ENCODE measurements around the gene CNTN4. TPM values are rescaled to one million over a fixed set of nuclear protein-coding genes. Genes with fewer than 3 reads are reported as not detected.

The CNTN4 gene
- total RNA-seq, 1 experiment from 2014 or later, result 5.7 TPM

- no peak for TF ChIP-seq EZH2 (IDR thresholded peaks at IDR 0.05; ENCODE audit: borderline replicate concordance, low read depth, low read length, poor library complexity, severe bottlenecking)
- intact Hi-C loops (cut with micrococcal nuclease; ENCODE audit: unreplicated experiment), result no loop called here
- CTCF ChIA-PET, result no interaction called here
These were observed 262.1 kb downstream of the CNTN4 start for GRCh38 chr3:2360815-2361214.

GRCh38 chr3:2362122-2362521 lies 263.5 kb downstream of the CNTN4 start:
- Histone ChIP-seq H3K27ac (ENCODE audit: low read depth, low read length, poor library complexity, severe bottlenecking) (no peak overlapping the region), H3K27me3 (replicated peaks; ENCODE audit: insufficient read depth, low read depth, low read length, poor library complexity) (no peaks in the 10 kb centered on the region), H3K36me3 (ENCODE audit: insufficient read depth, low read length, poor library complexity, severe bottlenecking) (no peaks in the 10 kb centered on the region), H3K4me3 (ENCODE audit: low read depth, low read length, poor library complexity, severe bottlenecking) (no peak overlapping the region), H3K4me1 (ENCODE audit: insufficient read depth, low read length, poor library complexity, severe bottlenecking) (no peaks in the 10 kb centered on the region), H3K9me3 (ENCODE audit: low read depth, low read length, poor library complexity, severe bottlenecking) (no peaks in the 10 kb centered on the region)
- POLR2A ChIA-PET (ENCODE audit: low non-redundant PET), result interaction anchor here (0.6 kb wide), 1 partner anchor 9 kb away, joined by 3 read pairs; no protein-coding TSS in a partner anchor
- CTCF ChIA-PET, result no interaction called here
- TF ChIP-seq EZH2 (IDR thresholded peaks at IDR 0.05; ENCODE audit: borderline replicate concordance, low read depth, low read length, poor library complexity, severe bottlenecking) (no peak), CTCF (conservative IDR thresholded peaks at IDR 0.05; ENCODE audit: low read depth, low read length) (no peak)
- intact Hi-C loops (cut with micrococcal nuclease; ENCODE audit: unreplicated experiment), result no loop called here
- no peak for DNase-seq (ENCODE audit: low spot score)
- BruUV-seq (replicated peaks), result no TSS peak

More at GRCh38 chr3:2360815-2361214, 262.1 kb downstream of the CNTN4 start:
- Histone ChIP-seq H3K4me1 (ENCODE audit: insufficient read depth, low read length, poor library complexity, severe bottlenecking) (peaks cover under 1% of the 10 kb centered on the region), H3K36me3 (ENCODE audit: insufficient read depth, low read length, poor library complexity, severe bottlenecking) (no peaks in the 10 kb centered on the region), H3K27ac (ENCODE audit: low read depth, low read length, poor library complexity, severe bottlenecking) (no peak overlapping the region), H3K9me3 (ENCODE audit: low read depth, low read length, poor library complexity, severe bottlenecking) (no peaks in the 10 kb centered on the region), H3K4me3 (ENCODE audit: low read depth, low read length, poor library complexity, severe bottlenecking) (no peak overlapping the region), H3K27me3 (replicated peaks; ENCODE audit: insufficient read depth, low read depth, low read length, poor library complexity) (no peaks in the 10 kb centered on the region)
- no TSS peak for BruUV-seq (replicated peaks)
- POLR2A ChIA-PET (ENCODE audit: low non-redundant PET), result no interaction called here
- no peak for DNase-seq (ENCODE audit: low spot score)

- intact Hi-C loops (cut with micrococcal nuclease; ENCODE audit: unreplicated experiment), result no loop called here
- H3K9me3 ChIP-seq (ENCODE audit: low read depth, low read length, poor library complexity, severe bottlenecking), result no peaks in the 10 kb centered on the region
- BruUV-seq (replicated peaks), result no TSS peak
- H3K4me1 ChIP-seq (ENCODE audit: insufficient read depth, low read length, poor library complexity, severe bottlenecking), result no peaks in the 10 kb centered on the region
- no peak overlapping the region for H3K4me3 ChIP-seq (ENCODE audit: low read depth, low read length, poor library complexity, severe bottlenecking)
- CTCF ChIA-PET, result no interaction called here
- POLR2A ChIA-PET (ENCODE audit: low non-redundant PET), result no interaction called here
- H3K27me3 ChIP-seq (replicated peaks; ENCODE audit: insufficient read depth, low read depth, low read length, poor library complexity), result no peaks in the 10 kb centered on the region
- TF ChIP-seq CTCF (conservative IDR thresholded peaks at IDR 0.05; ENCODE audit: low read depth, low read length), result no peak
- no peak for TF ChIP-seq EZH2 (IDR thresholded peaks at IDR 0.05; ENCODE audit: borderline replicate concordance, low read depth, low read length, poor library complexity, severe bottlenecking)
- no peak overlapping the region for H3K27ac ChIP-seq (ENCODE audit: low read depth, low read length, poor library complexity, severe bottlenecking)
- H3K36me3 ChIP-seq (ENCODE audit: insufficient read depth, low read length, poor library complexity, severe bottlenecking), result no peaks in the 10 kb centered on the region
- no peak for DNase-seq (ENCODE audit: low spot score)
These were observed 265.2 kb downstream of the CNTN4 start for GRCh38 chr3:2363854-2364253.

GRCh38 chr3:2370317-2370716 lies 271.7 kb downstream of the CNTN4 start:
- BruUV-seq (replicated peaks), result no TSS peak
- DNase-seq (ENCODE audit: low spot score), result peak; percentile 17
- Histone ChIP-seq H3K9me3 (ENCODE audit: low read depth, low read length, poor library complexity, severe bottlenecking) (no peaks in the 10 kb centered on the region), H3K36me3 (ENCODE audit: insufficient read depth, low read length, poor library complexity, severe bottlenecking) (no peaks in the 10 kb centered on the region), H3K4me1 (ENCODE audit: insufficient read depth, low read length, poor library complexity, severe bottlenecking) (no peaks in the 10 kb centered on the region), H3K4me3 (ENCODE audit: low read depth, low read length, poor library complexity, severe bottlenecking) (no peak overlapping the region), H3K27ac (ENCODE audit: low read depth, low read length, poor library complexity, severe bottlenecking) (no peak overlapping the region), H3K27me3 (replicated peaks; ENCODE audit: insufficient read depth, low read depth, low read length, poor library complexity) (no peaks in the 10 kb centered on the region)
- POLR2A ChIA-PET (ENCODE audit: low non-redundant PET), result no interaction called here
- intact Hi-C loops (cut with micrococcal nuclease; ENCODE audit: unreplicated experiment), result no loop called here
- CTCF ChIA-PET, result no interaction called here
- TF ChIP-seq CTCF (conservative IDR thresholded peaks at IDR 0.05; ENCODE audit: low read depth, low read length), result no peak
- no peak for TF ChIP-seq EZH2 (IDR thresholded peaks at IDR 0.05; ENCODE audit: borderline replicate concordance, low read depth, low read length, poor library complexity, severe bottlenecking)

Data from A673 (cell line).